NCI-H1694 (cell line): ENCODE measurements around the gene ST8SIA5.

Source experiments
- DNase-seq: peaks from one replicate; lab custom pipeline; 2025; lab: John Stamatoyannopoulos, UW

Gene ST8SIA5

DNA sequence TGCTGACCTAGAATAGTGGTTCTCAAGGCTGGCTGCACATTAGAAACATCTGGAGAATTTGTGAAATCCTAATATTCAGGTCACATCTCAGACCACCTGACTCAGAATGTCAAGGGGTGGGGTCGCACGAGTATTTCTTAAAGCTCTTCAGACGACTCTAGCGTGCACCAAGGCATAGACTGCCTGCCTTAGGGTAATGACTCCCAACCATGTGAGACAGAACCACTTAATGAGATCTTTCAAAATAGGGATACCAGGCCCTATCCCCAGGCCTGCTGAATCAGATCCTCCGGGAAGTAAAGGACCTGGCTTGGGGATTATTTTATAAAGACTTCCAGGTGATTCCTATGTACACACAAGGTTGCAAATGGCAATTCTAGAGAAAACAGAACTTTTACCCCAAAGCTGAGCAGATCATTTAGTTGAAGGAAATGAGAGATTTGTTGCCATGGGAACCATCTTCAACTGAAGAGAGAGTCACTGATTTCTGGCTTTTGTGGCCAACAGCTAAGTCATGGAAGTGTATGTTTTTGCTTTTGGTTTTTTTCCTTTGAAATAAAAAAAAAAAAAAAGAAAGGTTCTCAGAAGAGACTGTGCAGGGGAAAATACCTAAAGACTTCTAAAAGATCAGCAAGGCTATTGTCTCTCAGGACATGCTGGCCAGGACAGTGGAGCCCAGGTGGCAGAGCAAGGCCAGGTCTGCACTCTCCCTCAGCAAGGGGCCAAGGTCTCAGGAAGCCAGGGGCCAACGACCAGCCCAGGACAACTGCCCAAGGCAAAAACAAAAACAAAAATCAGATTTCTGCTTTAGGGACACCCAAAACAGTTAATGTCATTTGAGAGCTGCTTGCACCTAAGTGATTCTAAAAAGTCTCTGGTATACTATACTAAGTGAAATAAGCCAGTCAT lies 84.5 kb downstream of the ST8SIA5 start:
- no peak for DNase-seq

DNA sequence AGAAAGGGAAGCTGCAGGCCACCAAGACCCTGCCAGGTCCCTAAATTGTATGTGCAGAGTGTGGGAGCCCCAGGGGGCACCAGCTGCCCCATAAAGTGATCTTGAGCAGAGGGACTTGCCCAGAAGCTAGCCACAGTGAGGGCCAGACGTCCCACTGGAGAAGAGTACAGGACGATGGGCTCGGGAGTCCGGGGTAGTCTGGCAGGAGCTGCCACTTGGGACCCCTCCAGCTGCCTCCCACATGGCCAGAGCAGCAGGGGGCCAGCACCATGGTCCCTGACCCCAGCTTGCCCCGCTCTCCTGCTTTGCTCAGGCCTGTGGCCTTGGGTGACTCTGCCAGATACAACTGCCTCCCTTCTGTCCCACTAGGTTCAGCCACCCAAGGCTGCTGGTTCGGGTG lies 88.2 kb downstream of the ST8SIA5 start:
- no peak for DNase-seq

DNA sequence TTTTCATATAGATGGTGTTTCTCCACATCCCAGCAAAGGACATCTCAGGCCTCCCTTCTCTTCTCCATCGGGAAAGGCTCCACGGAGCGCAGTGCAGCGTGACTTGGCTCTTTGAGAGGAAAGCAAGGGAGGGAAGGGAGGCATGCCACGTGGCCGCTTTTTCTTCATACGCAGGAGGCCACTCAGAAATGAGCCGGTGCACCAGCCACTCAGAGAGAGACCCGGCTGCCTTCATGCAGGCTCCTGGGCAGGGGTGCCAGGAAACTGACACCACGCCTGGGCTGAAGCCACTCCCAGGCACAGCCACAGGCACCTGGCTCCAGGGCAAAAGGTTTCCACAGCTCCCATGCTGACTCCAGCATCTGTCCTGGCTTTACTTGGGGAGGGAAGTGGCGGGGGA lies 88.7 kb downstream of the ST8SIA5 start:
- DNase-seq: no peak

DNA sequence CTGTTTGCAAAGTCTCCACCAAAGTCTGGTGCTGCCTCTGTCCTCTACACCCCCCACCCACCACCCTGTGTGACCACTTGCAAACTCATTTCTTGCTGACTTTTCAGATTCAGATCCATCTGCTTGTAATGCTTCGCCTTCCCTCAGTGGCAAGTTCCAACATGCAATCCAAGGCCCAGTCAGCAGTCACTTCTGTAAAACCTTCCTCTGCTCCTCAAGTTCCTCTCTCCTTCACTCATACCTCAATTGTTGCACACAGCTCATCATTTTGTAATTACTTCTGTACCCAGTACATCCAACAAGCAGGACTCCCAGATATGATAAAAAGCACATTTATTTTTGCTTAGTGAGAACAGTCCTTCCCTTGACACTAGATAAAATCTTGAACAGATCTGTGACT lies 93.3 kb downstream of the ST8SIA5 start:
- DNase-seq: no peak

DNA sequence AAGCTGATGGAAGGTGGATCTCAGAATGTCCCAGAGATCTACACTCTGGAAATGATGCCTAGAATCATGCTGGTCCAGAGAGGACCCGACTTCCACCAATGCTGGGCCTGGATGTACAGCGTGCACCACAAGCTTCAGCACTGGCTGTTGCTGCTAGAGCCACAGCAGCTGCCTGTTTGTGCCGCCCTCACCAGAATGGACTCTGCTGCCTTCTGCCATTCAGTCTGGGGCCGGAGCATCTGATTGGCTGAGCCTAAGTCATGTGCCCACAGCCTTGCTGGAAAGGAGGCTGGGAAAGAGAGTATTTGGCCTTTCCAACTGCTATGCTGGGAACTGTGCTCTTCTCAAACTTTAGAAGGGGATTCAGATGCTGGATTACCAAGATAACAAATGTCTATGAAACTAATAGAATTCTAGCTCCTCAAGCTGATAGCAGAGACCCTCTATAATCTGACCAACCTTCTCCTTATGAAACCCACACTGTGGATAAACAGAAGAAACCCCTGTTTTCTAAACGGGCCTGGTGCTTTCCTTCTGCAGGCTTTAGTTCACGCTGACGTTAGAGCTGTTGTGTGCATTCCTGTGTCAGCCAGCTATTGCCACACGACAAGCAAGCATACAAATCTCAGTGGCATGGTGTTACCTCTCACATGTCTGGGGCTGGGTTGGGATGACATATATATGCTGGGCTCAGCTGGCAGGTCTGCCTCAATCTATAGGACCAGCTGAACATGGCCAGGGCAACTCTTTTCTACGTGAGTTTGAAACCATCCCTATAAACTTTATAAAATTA lies 95.7 kb downstream of the ST8SIA5 start:
- DNase-seq: no peak

DNA sequence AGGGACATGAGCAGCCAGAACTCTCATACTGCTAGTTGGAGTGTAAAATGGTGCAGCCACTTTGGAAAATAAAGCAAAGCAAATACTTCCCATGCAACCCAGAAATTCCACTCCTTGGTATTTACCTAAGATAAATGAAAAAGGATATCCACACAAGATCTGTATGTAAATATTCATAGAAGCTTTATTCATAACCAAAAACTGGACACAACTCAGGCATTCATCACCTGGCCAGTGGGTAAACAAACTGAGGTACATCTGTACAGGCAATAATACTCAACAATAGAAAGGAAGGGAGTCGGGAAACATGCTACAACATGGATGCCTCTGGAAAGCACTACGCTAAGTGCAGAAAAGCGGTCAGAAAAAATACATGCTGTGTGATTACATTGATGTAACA lies 97.4 kb downstream of the ST8SIA5 start:
- DNase-seq: no peak

DNA sequence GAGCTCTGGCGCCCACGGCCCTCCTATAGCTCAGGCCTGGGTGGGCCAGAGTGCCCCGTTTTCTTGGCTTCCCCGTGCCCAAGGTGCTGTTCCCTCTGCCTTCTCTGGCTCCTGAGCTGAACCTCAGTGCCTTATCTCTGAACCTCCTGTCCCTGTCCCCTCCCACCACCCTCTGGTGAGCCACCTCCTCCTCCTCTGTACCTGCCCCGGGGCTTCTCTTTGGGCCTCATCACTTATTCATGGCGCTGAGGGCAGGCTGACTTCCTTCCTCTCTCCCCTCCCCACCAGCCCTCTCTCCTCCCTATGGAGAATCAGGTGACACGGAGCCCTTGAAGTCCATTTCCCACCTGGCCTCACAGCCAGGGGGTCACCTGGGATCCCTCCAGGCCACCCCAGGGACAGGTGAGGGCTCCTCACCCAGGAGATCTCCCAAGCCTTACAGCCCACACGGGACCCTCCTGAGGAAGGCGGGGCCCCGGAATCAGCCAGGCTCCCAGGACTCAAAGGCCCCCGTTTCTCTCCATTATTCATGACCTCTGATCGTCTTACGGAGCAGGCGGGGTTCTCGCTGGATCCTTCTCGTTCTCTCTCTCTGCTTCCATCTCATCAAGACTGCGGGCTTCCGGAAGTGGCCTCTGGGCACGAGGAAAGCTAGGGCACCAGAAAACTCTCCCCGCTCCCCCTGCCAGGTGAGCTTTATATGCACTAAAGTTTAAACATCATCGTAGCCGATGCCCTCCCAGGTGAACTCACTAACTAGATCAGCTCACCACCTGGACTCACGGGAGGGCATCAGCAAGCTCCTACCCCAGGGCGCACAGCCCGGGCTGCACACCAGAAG lies 99.5 kb downstream of the ST8SIA5 start, which contains the start of gene LOXHD1:
LOXHD1 (minus strand) TSS at position 106 of the 841 bp plus-strand sequence. CDS start 187 bp downstream, outside the sequence.
- DNase-seq: no peak

DNA sequence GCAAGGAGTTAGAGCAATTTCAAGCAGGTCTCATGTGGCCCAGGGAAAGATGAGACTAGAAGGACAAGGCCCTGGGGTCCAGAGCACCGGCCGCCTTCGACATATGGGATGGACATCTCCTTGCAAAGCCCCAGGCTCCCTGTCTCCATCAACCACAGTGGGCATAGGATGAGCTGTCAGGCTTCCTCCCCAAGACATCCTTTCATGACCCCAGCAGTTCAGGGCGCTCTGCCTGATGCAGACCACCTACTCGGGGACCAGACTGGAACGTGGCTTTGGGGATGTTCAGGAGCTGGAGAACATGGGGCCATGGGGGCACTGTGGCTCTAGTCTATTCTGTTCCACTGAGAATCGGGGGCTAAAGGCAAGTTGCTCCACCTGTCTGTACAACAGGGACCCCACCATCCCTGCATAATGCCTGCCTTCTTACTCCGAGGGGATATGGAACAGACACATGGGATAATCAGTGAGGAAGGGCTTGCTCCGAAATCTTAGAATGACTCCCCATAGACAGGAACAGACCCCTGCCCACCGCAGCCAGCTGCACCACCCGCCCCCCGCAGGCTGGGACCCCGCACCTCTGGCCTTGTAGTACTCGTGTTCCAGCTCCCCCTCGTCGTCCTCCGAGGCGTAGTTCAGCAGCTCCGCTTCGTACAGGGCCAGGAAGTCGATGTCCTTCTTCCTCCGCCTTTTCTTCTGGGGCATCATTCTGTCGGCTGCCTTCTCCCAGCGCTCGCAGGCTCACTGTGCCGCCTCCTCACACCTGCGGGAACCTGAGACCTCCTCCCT lies 100.3 kb downstream of the ST8SIA5 start:
- no peak for DNase-seq

DNA sequence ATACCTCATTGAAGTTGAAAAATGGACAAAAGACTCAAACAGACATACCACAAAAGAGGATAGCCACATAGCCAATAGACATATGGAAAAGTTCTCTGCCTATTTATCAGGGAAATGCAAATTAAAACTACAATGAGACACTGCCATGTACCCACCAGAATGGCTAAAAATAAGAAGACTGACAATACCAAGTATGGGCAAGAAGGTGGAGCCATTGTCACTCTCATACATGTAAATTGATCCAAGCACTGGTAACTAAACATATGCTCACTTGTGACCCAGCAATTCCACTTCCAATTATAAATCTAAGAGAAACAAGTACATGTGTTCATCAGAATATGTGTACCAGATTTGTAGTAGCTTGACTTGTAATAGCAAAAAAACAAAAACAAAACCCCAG lies 104.5 kb downstream of the ST8SIA5 start:
- DNase-seq: peak; percentile 15

DNA sequence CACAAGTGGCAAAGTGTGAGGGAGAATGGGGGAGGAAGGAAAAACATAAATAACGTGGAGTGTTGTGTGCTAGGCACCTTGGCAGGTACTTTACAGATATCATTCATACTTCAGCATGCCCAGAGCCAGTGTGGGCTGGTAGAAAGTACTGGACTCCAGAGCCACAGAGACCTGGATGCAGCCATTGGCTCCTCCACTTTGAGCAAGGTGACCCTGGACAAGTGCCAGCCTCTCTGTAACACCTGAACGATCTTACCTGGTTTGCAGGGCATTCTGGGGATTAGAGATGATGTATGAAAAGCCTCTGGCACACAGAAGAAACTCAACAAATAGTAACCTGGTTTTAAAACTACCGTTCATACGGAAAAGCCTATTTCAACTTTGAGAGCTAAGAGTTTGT lies 106.2 kb downstream of the ST8SIA5 start:
- no peak for DNase-seq

DNA sequence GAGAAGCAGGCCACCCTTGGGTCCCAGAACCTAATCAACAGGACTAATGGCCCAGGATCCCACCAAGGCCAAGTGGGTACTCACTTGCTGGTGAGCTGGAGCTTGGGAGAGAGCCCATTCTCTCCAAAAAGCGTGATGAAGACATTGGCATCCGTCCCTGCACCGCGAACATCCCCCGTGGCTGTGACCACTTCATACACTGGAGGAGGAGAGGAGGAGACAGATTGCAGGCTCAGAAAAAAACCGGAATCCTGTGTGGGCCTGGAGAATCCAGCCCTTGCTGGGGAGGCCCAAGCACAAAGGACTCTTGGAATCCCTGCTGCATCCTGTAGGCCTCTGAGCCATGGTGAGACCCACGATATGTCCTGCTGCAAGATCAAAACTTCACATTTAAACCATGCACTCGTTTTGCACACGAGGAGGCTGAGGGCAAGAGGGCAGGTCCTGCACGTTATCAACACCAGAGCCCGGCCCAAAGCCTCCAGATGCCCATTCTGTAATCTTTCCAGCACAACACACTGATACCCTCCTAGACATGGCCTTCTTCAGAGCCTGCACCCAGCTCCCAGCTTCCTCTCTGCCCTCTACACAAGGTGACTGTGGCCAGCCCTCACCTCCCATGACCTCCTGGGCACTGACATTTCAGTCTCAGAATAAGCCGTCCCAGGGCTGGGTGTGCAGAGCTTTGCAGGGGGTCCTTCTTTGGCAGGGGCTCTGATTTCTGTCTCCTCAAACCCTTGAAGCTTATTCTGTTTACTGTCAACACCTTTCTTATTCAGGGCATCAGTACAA lies 107.6 kb downstream of the ST8SIA5 start:
- DNase-seq: no peak

DNA sequence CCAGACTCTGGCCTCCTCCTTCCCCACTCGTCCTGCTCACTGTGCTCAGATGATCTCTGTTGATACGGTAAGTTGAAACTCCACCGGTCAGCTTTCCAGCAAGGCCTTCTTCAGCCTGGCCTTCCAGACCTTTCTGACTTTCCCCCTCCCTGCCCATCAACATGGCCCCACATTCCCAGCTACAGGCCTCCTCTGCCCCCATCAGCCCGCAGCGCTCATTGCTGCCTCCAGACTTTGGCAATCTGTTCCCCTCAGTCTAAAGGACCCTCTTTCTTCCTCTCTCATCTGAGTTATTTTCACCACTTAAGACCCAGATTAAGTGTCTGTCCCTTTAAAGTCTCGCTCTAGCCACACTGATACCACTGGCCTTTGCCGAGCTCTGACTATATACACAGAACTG lies 110.4 kb downstream of the ST8SIA5 start:
- DNase-seq: no peak

DNA sequence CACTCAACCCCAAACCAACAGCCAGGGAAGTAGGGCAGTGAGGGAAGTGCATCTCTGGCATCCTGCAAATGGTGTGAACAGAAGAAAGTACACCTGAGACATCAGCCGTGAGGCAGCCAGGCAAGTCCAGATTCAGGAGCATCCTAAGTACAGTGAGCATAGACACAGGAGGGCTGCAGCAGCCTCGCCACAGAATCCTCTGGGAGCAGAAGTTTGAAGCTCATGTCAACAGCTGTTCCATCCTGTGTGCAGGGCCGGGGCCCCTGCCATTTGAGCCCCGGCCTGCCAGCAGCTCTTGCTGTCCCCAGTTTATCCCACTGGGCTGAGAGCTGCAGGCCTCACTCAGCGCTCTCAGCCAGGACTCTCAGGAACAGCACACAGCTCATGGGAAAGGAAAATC lies 114.3 kb downstream of the ST8SIA5 start:
- no peak for DNase-seq

DNA sequence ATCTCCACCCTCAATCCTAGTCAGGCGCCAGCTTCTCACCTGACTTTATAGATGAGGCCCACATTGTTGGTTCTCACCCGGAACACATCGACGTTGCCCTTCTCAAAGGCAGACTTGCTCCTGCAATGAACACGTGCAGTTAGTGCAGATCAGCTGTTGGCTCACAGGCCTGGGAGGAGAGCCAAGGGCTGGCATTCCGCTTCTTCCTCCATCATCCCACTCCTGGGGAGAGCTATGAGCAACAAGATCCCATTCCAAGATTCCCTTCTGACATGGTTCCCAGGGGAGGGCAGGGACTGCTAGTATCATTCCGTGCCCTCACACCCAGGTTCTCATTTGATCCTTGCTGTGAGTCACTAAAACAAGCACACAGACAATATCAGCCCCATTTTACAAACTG lies 114.9 kb downstream of the ST8SIA5 start:
- DNase-seq: no peak

DNA sequence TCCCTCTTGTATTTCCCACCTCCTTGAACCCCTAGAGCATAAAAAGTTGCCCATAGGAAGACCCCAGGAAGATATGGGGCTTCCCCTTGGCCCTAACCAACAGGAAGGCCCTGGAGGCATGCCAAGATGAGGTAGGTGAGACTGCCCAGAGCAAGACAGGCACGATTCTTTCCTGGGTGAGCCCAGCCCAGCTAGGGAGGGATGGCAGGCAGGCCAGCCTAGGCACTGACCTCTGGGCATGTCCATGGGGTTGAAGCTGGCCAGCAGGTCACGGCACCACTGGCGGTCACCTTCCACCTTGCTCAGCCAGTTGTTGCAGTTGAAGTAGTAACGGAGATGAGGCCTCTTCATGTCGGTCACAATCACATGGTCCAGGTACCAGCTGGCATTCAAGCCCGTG lies 117.5 kb downstream of the ST8SIA5 start:
- no peak for DNase-seq

DNA sequence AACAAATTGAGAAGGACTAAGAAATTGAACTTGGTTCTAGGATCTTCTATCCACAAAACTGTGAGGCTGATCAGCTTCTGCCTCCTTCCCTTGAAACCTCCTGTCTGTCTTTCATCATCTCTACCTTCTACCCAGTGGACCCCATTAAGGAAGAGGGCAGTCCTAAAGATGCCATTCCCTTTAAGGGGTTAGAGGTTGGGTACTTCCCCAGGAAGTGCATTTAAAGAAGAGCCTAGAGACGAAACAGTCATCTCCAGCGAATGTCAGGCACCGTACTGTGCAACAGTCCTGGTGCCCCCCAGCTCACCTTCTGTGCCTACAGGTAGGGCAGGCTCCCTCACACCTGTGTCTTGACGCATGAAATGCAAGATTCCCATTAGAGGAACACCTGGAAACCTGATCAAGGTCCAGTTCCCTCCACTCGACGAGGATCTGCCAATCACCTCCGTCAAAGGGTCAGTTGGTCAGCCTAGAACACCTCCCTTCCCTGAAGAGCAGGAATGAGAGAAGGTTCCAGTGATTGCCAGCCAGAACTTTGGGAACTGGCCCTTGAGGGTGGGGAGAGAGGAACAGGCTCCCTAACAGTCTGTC lies 120.7 kb downstream of the ST8SIA5 start:
- DNase-seq: no peak

DNA sequence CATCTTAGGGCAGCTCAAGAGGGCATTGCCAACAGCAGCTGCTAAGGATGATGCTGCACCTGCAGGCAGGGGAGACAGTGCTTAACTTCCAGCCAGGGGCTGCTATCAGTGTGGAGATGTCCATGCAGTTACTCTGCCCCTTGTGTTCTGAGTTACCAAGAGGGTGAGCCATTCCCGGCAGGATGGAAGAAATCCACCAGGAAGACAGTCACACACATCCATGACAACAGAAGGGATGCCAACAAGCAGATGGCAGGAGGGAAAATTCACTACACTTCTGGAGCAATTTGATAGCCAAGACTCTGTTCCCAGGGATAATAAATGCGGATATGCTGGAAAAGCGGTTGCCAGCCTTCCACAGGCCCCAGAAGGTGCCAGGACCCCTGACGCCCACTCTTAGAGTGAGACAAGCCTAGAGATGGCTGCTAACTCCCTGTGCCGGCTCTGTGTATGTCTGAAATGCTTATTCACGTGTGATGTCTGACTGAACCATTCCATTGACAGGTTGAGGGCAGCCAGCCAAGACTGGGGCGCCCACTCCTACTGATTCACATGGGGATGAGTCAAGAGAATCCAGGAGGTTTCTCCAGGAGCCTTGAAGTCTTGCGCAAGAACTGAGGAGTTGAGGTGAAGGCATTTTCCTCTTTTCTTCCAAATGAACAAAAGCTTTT lies 124.3 kb downstream of the ST8SIA5 start:
- DNase-seq: peak; percentile 55

DNA sequence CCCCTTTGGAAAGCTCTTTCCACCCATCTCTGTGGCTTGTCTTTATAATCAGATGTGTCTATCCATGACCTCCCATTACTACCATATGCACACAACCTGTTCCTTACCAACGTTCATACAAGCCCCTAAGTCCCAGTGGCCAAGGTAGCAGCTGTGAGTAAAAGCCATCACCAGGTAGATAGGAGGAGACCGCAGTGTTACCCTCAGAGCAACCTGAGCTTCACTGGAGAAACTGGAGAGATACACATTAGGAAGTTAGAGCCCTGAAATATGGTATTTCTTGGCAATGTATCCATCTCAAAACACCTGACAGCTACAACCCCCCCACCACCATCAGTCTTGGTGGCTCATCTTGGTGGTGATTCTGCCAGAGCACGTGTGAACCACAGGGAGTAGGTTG lies 125.9 kb downstream of the ST8SIA5 start:
- DNase-seq: no peak

DNA sequence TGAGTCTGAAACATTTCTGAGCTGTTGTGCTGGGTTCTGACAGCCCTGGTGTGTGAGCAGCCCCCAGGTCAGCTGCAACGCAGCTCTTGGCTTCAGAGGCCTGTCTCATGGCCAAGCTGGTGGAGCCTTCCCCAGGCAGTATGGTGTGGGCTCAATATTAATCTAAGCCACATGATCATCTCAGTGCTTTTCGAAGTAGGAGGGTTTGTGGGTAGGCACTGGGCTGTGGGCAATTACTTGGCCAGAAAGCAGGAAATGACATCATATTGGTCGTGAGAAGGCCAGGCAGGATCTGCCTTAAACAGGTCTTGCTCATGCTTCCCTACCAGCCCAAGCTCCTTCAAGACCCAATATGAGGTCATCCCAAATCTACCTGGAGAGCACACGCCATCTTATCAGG lies 126.7 kb downstream of the ST8SIA5 start:
- no peak for DNase-seq

DNA sequence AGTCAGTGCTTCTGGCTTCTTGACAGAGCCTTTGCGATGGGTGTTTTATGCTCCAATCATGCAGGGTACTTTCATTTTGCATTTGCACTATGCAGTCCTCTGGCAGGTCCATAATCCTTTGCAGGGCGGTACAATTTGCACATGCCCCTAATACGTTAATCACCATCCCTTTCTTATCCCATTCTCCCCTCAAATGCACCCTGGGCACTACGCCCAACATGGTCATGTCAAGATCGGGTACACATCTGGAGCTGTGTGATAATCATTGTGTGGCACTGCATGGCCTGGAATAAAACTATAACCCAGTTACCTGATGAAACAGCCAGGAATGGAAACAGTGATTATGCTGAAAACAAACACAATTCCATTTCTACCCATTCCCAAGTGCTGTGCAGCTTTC lies 127.5 kb downstream of the ST8SIA5 start:
- no peak for DNase-seq
